OCI-M1 (cell line): ENCODE data around the gene TPP2.
A peak's percentile ranks its signal among the peaks of the same experiment; 100 is the strongest.

Source experiments
- DNase-seq: peaks from one replicate; lab custom pipeline; 2025; lab: John Stamatoyannopoulos, UW

TPP2 gene

GRCh38 chr13:102693776-102694175 lies 97.0 kb downstream of the TPP2 start:
- DNase-seq, result no peak

- DNase-seq, result no peak
Observed at GRCh38 chr13:102694937-102695336, 98.2 kb downstream of the TPP2 start, which contains the start of gene METTL21C. Gene METTL21C, minus strand, starts transcription at chr13:102695044. Its CDS starts 546 bp downstream, at chr13:102694498.

GRCh38 chr13:102696465-102696864 lies 99.7 kb downstream of the TPP2 start:
- no peak for DNase-seq

GRCh38 chr13:102697264-102697663 lies 100.5 kb downstream of the TPP2 start:
- no peak for DNase-seq

GRCh38 chr13:102697929-102698648 lies 101.3 kb downstream of the TPP2 start:
- no peak for DNase-seq

- DNase-seq, result no peak
Observed at GRCh38 chr13:102698649-102698980, 101.8 kb downstream of the TPP2 start.

GRCh38 chr13:102699504-102699903 lies 102.7 kb downstream of the TPP2 start:
- no peak for DNase-seq

- no peak for DNase-seq
Observed at GRCh38 chr13:102700088-102701031, 103.6 kb downstream of the TPP2 start.

GRCh38 chr13:102701331-102701730 lies 104.5 kb downstream of the TPP2 start:
- DNase-seq, result no peak

- DNase-seq, result no peak
Observed at GRCh38 chr13:102702965-102703725, 106.4 kb downstream of the TPP2 start.

GRCh38 chr13:102703726-102704035 lies 106.9 kb downstream of the TPP2 start:
- no peak for DNase-seq

- no peak for DNase-seq
Observed at GRCh38 chr13:102704238-102705058, 107.7 kb downstream of the TPP2 start.

- no peak for DNase-seq
Observed at GRCh38 chr13:102707467-102707866, 110.7 kb downstream of the TPP2 start.

- DNase-seq, result no peak
Observed at GRCh38 chr13:102708211-102708610, 111.4 kb downstream of the TPP2 start.

GRCh38 chr13:102708991-102709390 lies 112.2 kb downstream of the TPP2 start:
- DNase-seq, result no peak

- DNase-seq, result no peak
Observed at GRCh38 chr13:102709536-102709935, 112.8 kb downstream of the TPP2 start.

GRCh38 chr13:102710261-102710679 lies 113.5 kb downstream of the TPP2 start:
- no peak for DNase-seq

GRCh38 chr13:102715447-102715846 lies 118.7 kb downstream of the TPP2 start:
- DNase-seq, result no peak

- DNase-seq, result no peak
Observed at GRCh38 chr13:102718746-102719145, 122.0 kb downstream of the TPP2 start.

- peak; percentile 21 for DNase-seq
Observed at GRCh38 chr13:102721800-102722231, 125.0 kb downstream of the TPP2 start.

- peak; percentile 64 for DNase-seq
Observed at GRCh38 chr13:102724923-102725322, 128.1 kb downstream of the TPP2 start.

- DNase-seq, result peak; percentile 57
Observed at GRCh38 chr13:102726430-102726829, 129.6 kb downstream of the TPP2 start.
